Activated CD8-positive, alpha-beta memory T cell treated with anti-CD3 and anti-CD28 coated beads for 1 hour (primary cell): ENCODE results near the gene GBP7.
"Not testable (repeated sequence)": the region's sequence is repeated elsewhere in the genome, so short reads cannot be mapped to it uniquely, and the experiment has no call there.

Experiments used
- DNase-seq, 2 donors: peaks; one replicate each; pipeline ENCODE4 v3.0.0-alpha.2; 2020; ENCODE audit warnings: low read depth in 1 of 2; ENCODE audit errors: extremely low read depth in 1 of 2

The GBP7 gene

DNA sequence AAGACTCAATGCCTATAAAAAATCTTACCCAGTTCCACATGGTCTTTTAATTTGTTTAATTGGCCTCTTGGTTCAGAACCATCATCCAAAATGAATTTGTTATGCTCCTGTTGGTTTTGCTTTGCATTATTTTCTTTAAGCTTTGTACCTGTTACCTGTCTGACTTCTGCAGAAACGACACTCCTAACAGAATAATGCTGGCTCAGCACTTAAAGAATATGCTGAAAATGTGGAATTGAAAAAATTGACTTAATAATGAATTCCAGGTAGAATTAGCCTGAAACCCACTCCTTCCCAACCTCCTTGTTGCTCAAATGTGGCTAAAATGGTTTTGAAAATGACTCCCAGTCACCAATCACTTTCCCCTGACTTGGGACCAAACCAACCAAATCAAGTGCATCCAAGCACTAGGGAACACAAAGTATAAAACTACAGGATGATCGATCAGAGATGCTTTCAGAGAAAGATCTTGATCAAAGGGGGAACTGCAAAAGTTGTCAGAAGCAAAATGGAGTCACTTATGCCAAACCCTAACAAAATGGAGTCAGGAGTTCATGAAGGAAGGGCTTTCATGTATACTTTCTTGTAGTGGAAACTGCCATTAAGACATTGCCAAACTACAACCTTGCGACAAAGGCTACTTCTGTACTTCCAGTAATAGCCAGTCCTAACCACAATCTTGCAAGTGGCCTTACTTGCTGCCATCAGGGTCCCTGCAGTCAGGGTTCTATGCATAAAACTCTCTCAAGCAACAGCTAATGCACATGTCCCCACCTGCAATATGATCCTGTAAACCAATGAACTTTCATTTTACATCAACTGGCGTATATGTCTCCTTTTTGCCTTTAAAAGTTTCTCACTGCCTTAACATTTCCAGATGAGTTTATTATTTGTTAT is 5.4 kb downstream of the GBP7 start:
- DNase-seq, result no peak

- DNase-seq, result no peak
Measured at GRCh38 chr1:89169166-89169565, 6.6 kb downstream of the GBP7 start.

- DNase-seq, result no peak
Measured at GRCh38 chr1:89167590-89168230, 8.1 kb downstream of the GBP7 start.

DNA sequence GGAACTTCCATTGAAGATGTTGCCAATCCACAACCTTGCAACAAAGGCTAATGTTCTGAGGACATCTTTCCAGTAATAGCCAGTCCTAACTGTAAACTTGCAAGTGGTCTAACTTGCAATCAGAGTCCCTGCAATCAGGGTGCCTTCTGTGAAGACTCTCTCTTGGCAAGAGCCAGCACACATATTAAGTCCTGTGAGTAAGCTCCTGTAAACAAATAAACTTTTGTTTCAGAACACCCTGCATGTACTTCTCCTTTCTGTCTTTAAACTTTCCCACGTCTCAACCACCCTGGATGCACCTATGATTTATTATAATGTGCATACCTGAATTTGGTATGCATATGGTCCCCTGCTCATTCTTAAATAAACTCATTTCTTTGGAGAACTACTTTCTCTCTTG is 9.1 kb downstream of the GBP7 start:
- DNase-seq, result no peak

DNA sequence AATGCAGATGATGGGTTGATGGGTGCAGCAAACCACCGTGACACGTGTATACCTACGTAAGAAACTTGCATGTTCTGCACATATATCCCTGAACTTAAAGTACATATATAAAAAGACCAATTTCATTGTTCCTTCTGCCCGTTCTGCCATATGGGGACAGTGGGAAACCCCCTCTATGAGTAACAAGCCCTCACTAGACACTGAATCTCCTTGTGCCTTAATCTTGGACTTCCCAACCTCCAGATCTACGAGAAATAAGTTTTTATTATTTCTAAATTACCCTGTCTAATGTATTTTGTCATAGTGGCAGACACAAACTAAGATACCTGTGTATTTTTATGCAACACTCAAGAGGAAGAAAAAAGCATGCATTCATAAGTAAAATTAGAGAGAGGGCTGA is 10.0 kb downstream of the GBP7 start:
- DNase-seq, result no peak

GRCh38 chr1:89151047-89151446 is 24.8 kb downstream of the GBP7 start:
- no peak for DNase-seq

DNA sequence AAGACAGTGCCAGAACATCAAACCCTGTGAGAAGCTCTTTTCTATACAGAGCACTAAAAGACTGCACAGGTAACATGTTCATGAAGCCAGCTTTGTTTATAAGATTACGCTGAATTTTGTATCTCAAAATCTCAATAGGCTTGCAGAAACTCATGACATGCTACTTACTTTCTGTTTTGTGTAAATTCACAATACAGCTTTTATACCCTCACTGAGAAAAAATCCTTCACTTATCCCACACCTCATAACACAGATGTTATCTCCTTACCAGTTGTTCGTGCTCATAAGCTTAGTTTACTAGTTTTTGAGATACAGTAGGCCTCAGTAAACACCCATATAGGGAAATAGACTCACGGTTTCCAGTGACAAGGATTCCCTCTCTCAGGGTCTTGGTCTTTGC is 25.8 kb downstream of the GBP7 start:
- DNase-seq, result no peak

DNA sequence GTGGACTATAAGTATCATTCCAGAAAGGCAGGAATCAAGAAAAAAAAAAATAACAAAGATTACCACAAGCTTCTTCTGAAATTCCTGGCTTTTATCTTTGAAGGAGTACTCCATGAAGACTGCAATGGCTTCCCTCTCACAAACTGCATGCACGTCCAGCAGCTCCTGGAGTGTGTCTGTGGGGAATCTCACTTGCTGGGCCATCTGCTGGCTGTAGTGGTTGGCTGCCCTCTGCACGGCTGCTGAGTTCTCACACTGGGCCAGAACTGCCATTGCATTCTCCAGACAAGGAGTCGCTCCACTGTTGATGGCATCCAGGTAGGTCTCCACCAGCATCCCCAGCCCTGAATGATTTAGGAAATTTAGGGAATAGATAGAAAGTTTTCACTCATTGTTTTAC is 26.6 kb downstream of the GBP7 start:
- DNase-seq, result no peak

GRCh38 chr1:89147678-89148658 is 27.8 kb downstream of the GBP7 start:
- no peak for DNase-seq

GRCh38 chr1:89146721-89147120 is 29.1 kb downstream of the GBP7 start:
- no peak for DNase-seq

- no peak for DNase-seq
Measured at GRCh38 chr1:89143484-89143883, 32.3 kb downstream of the GBP7 start.

DNA sequence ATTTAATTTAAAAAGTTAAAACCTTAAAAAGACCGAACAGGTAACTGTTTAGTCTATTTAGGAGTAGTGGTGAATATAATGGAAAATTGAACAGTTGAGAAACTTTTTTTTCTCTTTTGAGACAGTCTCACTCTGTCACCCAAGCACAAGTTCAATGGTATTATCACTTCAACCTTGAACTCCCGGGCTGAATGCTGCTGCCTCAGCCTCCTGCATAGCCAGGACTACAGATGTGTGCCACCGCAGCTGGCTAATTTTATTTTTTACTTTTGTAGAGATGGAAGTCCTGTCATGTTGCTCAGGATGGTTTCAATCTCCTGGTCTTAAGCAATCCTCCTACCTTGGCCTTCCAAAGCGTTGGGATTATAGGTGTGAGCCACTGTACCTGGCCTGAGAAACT is 33.6 kb downstream of the GBP7 start:
- no peak for DNase-seq

- no peak for DNase-seq
Measured at GRCh38 chr1:89133747-89134146, 42.1 kb downstream of the GBP7 start.

GRCh38 chr1:89130716-89131115 is 45.1 kb downstream of the GBP7 start:
- no peak for DNase-seq

DNA sequence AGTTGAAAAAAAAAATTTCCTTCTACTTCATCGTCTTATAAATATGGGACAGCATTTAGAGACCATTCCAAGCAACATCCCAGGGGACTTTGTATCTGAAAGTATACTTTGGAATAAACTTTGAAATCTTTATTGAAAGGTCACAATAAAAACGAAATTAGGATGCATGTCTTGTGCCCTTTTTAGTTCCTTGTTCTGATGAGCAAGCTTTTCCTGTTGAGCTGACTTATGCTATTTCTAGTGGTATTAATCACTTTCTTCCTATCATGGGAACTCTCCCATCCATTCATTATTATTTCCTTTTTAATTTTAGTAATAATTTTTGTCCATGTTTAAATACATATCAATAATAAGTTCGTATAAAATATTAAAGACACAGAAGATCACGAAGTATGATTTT is 45.9 kb downstream of the GBP7 start:
- DNase-seq, result no peak

GRCh38 chr1:89128003-89128458 is 47.8 kb downstream of the GBP7 start:
- DNase-seq, result not testable (repeated sequence)

- peak; percentile 57 to 63 for DNase-seq
Measured at GRCh38 chr1:89126602-89127565, 48.9 kb downstream of the GBP7 start.

- DNase-seq, result no peak
Measured at GRCh38 chr1:89125913-89126580, 49.8 kb downstream of the GBP7 start, which contains the start of gene GBP2. Gene GBP2, minus strand, starts transcription at chr1:89126114. Its CDS starts 4,148 bp downstream, at chr1:89121966.

DNA sequence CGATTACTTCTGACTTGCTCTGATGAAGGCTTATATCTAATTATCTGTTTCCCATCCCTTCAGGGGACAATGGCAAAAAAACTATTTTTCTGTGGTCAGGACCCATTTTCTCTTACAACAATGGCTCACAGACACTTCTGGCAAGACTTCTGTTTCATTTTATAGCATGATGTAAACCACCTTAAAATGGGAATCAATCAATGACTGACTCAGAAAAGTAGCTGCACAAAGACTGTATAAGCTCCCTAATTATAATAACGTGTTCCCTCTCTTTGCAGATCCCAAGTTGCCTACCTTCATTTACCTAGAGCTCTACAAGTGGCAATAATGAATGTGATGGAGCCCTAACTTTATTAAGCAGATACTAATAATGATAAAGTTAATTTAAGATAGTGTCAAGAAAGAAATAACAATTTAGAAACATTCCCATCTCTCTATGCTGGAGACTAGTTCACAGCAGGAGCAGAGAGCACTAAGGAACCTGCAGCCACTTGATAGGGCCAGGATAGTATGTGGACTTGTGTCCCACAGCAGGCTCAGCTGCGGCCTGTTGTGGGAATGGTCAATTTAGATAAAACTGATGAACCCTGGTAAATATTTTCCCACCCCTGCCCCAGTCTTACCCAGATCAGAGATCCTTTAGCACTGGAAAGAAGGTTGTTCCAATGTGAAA is 50.4 kb downstream of the GBP7 start:
- no peak for DNase-seq
